Stimulated activated naive B cell treated with anti-CD40 and anti-IgM and Interleukin-4, amounts not matched to agents 10 μg/mL and 1 μg/mL and 100 μg/mL, for 72 hours (primary cell): ENCODE measurements around the gene ERMN.
"Not testable (repeated sequence)": the region's sequence is repeated elsewhere in the genome, so short reads cannot be mapped to it uniquely, and the experiment has no call there.

ENCODE experiments used
- ATAC-seq, 2 donors: fragments of 150-1000 bp; cut with Tn5 transposase; replicated peaks; 2 replicates each; pipeline ENCODE4 v1.10.0; 2021; ENCODE audit warnings: moderate library complexity in 1 of 2
- DNase-seq: peaks from one replicate; pipeline ENCODE4 v3.0.0; 2021
- H3K27ac Mint-ChIP-seq: one replicate; pipeline ENCODE4 v1.8.0; 2022; ENCODE audit warnings: mild to moderate bottlenecking, mixed read lengths
- H3K27me3 Mint-ChIP-seq, 2 donors: one replicate each; pipeline ENCODE4 v1.8.0; 2022; ENCODE audit warnings: mixed read lengths in 2 of 2
- H3K36me3 Mint-ChIP-seq, 2 donors: one replicate each; pipeline ENCODE4 v1.8.0; 2022; ENCODE audit warnings: mixed read lengths in 2 of 2, mild to moderate bottlenecking in 1 of 2
- H3K4me1 Mint-ChIP-seq, 2 donors: one replicate each; pipeline ENCODE4 v1.8.0; 2022; ENCODE audit warnings: mixed read lengths in 2 of 2, mild to moderate bottlenecking in 1 of 2
- H3K4me3 Mint-ChIP-seq, 2 donors: one replicate each; pipeline ENCODE4 v1.8.0; 2022; ENCODE audit warnings: mild to moderate bottlenecking in 2 of 2, mixed read lengths in 2 of 2, moderate library complexity in 1 of 2
- H3K9me3 Mint-ChIP-seq, 2 donors: one replicate each; pipeline ENCODE4 v1.8.0; 2022; ENCODE audit warnings: mixed read lengths in 2 of 2, mild to moderate bottlenecking in 1 of 2

Gene ERMN

DNA sequence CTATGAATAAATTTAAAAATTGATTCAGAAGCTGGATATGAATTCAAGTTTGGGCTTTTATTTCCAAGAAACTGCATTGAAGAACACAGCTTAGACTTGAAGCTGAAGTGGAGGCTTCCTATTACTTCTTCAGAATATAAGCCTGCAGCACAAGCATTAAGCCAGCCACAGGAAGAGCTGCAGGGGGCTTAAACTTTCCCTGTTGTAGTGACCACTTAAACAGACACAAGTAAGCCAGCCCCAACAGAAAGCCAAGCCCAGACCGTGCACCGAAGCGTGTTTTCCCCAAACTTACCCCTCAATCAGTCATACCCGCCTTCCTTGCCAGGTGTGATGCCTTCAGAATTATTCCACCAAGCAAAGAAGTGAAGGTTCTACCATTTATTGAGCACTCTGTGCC, 28.7 kb downstream of the ERMN start:
- no peak overlapping the region for H3K27ac Mint-ChIP-seq
- peaks cover 4 to 12% of the 10 kb centered on the region in 2 donors for H3K27me3 Mint-ChIP-seq

DNA sequence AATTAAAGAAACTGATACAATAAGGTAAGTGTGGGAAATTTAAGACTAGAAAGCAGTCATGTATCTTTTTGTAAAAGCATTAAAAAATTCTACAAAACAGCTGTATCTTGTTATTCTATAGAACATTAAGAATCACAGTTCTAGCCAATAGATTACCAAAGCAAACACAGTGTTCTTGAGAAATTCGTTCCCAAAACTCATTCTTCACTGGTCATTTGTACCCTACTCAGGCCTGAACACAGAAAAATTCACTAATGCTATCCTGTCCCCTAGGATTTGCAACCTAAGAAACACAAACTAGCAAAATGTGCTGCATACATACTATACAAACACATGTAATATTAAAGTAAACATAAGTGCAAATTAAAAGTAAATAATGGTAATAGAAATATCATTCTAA, 29.1 kb downstream of the ERMN start:
- Mint-ChIP-seq H3K36me3 (no peaks in the 10 kb centered on the region), H3K9me3 (no peaks in the 10 kb centered on the region), H3K27ac (no peak overlapping the region), H3K4me3 (no peak overlapping the region), H3K4me1 (no peaks in the 10 kb centered on the region), H3K27me3 (peaks cover 4 to 12% of the 10 kb centered on the region in 2 donors)
- no peak for DNase-seq
- no peak for ATAC-seq

More for the DNA sequence above, 28.7 kb downstream of the ERMN start:
- Mint-ChIP-seq H3K9me3 (no peaks in the 10 kb centered on the region), H3K4me1 (no peaks in the 10 kb centered on the region), H3K4me3 (no peak overlapping the region), H3K36me3 (no peaks in the 10 kb centered on the region)
- ATAC-seq = no peak
- DNase-seq = no peak

DNA sequence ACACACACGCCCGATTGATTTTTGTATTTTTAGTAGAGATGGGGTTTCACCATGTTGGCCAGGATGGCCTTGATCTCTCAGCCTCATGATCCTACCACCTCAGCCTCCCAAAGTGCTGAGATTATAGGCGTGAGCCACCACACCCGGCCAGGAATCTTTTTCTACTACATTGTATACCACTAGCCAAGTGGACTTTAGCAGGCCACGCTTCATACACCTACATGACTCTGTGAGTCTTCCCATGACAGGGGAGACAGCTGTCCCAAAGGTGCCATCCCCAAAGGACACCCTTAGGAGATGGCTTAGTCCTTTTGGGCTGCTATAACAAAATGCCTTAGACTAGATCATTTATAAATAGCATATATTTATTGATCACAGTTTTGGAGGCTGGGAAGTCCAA, 32.8 kb downstream of the ERMN start:
- Mint-ChIP-seq H3K4me3 (no peak overlapping the region), H3K36me3 (no peaks in the 10 kb centered on the region), H3K4me1 (no peaks in the 10 kb centered on the region), H3K27me3 (peaks cover 4 to 6% of the 10 kb centered on the region in 2 donors), H3K27ac (no peak overlapping the region), H3K9me3 (no peaks in the 10 kb centered on the region)
- DNase-seq (no peak), ATAC-seq (no peak)

DNA sequence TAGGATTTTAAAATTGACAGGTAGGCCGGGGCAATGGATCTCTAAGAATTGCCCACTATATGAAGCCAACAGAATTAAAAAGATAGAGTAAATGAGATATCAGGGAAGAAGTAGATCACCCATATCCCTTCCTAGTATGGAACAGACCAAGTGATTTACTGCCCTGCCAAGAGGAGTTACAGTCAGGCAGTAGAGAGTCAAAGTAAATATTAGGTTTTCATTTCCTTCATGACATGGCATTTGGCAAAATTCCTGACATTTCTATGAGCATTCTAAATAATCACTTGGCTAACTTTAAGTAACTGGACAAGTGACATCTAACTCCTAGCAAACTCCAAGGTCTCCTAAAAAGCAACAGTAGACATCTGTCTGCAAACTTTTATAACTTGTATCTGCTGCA, 34.6 kb downstream of the ERMN start:
- Mint-ChIP-seq H3K9me3 (no peaks in the 10 kb centered on the region), H3K27ac (no peak overlapping the region), H3K36me3 (no peaks in the 10 kb centered on the region), H3K4me1 (no peaks in the 10 kb centered on the region), H3K27me3 (peaks cover 0 to 5% of the 10 kb centered on the region in 2 donors), H3K4me3 (no peak overlapping the region)
- no peak for DNase-seq
- no peak for ATAC-seq

DNA sequence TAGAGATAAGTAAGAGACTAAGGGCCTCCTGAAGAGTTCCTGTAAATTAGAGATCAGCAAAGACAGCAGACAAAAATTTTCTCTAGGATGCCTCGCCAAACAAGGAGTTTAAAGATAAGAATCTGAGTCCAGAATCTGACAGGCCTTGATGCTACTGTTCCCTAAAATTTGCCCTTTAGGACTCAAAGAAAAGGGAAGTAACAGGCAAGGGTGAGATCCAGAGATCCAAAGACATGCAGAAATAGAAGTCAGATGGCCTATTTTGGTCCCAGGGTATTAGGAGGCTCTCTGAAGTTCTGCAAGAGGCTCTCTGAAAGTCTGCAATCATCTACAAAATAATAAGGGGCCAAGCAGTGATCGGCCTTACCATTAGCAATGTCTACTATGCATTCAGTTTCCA, 35.1 kb downstream of the ERMN start:
- Mint-ChIP-seq H3K4me1 (no peaks in the 10 kb centered on the region), H3K4me3 (no peak overlapping the region), H3K36me3 (no peaks in the 10 kb centered on the region), H3K9me3 (no peaks in the 10 kb centered on the region), H3K27ac (no peak overlapping the region), H3K27me3 (peaks cover 0 to 5% of the 10 kb centered on the region in 2 donors)
- DNase-seq (no peak), ATAC-seq (no peak)

DNA sequence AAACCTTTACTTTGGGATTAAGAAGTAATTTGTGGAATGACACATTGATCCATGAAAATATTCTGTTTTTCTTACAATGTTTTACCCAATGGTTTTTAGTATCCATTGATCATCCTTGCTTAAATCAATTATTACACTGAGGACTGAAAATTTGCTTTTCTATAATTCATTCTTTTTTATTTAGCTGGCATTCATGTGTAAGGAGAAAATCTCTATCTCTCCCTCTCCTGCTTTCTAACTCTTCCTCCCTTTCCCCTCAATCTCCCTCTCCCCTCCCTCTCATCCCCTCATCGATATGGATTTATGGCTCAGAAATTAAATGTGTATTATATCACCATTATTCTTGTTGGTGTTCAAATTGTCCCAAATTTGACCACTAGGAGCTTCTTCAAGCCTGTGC, 38.5 kb downstream of the ERMN start:
- no peak overlapping the region for H3K4me3 Mint-ChIP-seq
- ATAC-seq (no peak), DNase-seq (no peak)
- H3K36me3 Mint-ChIP-seq = no peaks in the 10 kb centered on the region
- H3K27me3 Mint-ChIP-seq = peaks cover 0 to 5% of the 10 kb centered on the region in 2 donors
- H3K4me1 Mint-ChIP-seq = no peaks in the 10 kb centered on the region
- H3K27ac Mint-ChIP-seq = no peak overlapping the region
- H3K9me3 Mint-ChIP-seq = no peaks in the 10 kb centered on the region

DNA sequence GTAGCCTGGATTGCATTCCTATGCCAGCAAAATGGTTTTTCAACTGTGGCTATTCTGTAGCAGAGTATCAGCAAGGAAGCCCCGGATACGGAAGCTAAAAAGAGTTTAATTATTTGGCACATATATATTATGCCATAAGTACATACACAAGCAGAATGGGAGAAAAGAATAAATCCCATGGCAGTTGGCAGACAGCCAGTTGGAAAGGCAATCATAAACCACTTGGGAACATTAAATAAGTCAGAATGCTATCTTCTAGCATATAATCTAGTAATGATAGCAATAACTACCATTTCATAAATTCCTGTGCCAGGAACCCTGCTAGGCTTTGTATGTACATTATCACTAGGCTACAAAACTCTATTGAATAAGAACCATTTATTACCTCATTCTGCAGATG, 42.2 kb downstream of the ERMN start:
- ATAC-seq = no peak
- peaks cover 14 to 21% of the 10 kb centered on the region in 2 donors for H3K27me3 Mint-ChIP-seq

DNA sequence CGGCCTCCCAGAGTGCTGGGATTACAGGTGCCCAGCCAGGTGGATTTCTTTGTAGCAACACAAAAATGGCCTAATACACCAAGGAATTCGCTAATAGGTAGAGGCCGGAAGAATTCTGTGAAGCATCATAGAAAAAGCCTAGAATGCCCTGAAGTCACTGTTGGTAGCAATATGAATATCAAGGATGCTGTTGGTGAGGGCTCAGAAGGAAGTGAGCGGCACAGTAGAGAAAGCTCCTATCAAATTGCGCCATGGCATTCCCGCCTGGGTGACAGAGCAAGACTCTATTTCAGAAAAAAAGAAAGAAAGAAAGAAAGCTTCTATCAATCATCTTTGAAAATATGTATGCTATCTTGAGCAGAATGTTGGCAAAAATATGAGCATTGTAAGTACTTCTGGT, 44.3 kb downstream of the ERMN start:
- no peak overlapping the region for H3K27ac Mint-ChIP-seq
- H3K4me3 Mint-ChIP-seq = no peak overlapping the region
- DNase-seq (no peak), ATAC-seq (no peak)
- H3K9me3 Mint-ChIP-seq = peaks cover 0 to 5% of the 10 kb centered on the region in 2 donors
- no peaks in the 10 kb centered on the region for H3K4me1 Mint-ChIP-seq
- no peaks in the 10 kb centered on the region for H3K36me3 Mint-ChIP-seq
- peaks cover 14 to 24% of the 10 kb centered on the region in 2 donors for H3K27me3 Mint-ChIP-seq

More for the DNA sequence above, 42.2 kb downstream of the ERMN start:
- no peak for DNase-seq
- H3K27ac Mint-ChIP-seq = no peak overlapping the region
- H3K4me1 Mint-ChIP-seq = no peaks in the 10 kb centered on the region
- H3K4me3 Mint-ChIP-seq = no peak overlapping the region
- no peaks in the 10 kb centered on the region for H3K36me3 Mint-ChIP-seq
- H3K9me3 Mint-ChIP-seq = peaks cover 0 to 5% of the 10 kb centered on the region in 2 donors

DNA sequence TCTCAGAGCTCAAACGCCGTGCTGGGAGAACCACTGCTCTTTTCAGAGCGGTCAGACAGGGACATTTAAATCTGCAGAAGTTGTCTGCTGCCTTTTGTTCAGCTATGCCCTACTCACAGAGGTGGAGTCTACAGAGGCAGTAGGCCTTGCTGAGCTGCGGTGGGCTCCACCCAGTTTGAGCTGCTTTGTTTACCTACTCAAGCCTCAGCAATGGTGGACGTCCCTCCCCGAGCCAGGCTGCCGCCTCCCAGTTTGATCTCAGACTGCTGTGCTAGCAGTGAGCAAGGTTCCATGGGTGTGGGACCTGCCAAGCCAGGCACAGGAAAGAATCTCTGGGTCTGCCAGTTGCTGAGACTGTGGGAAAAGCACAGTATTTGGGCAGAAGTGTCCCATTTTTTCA, 46.3 kb downstream of the ERMN start:
- H3K9me3 Mint-ChIP-seq, H3K27ac Mint-ChIP-seq, ATAC-seq, DNase-seq, H3K4me3 Mint-ChIP-seq, H3K4me1 Mint-ChIP-seq, H3K36me3 Mint-ChIP-seq: not testable (repeated sequence)
- H3K27me3 Mint-ChIP-seq = peaks cover 14 to 26% of the 10 kb centered on the region in 2 donors

DNA sequence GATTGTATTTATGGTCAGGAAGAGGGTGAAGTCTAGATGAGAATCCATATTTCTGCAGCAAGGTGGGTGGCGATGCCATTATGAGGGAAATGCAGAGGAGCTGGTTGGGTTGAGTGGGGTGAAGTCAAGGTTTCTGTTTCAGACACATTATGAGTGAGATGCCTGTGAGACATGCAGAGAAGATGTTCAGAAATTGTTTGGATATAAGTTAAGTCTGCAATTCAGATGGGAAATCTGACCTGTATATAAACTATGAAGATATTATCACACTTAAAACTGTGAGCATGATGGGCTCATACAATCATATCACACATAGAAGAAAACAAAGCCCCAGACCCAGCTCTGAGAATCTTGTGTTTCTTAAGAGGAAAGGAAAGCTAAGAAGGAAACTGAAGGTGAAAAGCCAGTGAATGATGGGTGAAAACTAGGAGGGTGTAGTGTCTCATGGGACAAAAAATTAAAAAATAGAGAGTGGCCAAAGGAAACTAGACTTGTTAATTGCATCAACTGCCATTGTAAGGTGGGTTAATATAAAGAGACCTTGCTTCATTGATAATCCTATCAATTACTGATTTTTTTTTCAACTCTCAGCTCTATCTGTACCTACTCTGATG, 53.9 kb downstream of the ERMN start:
- Mint-ChIP-seq H3K27me3 (peaks cover 0 to 7% of the 10 kb centered on the region in 2 donors), H3K27ac (no peak overlapping the region), H3K9me3 (peaks cover 2 to 3% of the 10 kb centered on the region in 2 donors), H3K4me3 (no peak overlapping the region), H3K36me3 (no peaks in the 10 kb centered on the region), H3K4me1 (peaks cover 4 to 8% of the 10 kb centered on the region in 2 donors)
- no peak for ATAC-seq
- no peak for DNase-seq

DNA sequence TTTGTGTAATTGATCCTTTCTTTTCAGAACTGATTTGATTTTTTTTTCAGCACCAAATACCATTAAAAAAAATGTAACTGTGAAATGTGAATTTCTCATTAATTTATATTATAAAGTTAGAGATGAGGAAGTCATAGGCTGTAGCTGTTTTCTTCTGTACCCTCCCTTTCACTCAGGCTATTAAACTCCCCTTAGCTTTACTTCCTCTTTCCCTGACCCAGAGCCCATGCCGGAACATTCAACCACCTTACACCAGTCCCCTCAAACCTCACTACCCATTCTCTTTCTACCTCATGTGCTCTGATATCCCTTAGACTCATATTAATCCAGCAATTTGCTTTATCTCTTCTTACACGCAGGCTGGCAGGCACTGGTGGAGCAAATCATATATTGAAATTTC, 55.7 kb downstream of the ERMN start:
- no peaks in the 10 kb centered on the region for H3K36me3 Mint-ChIP-seq
- peaks cover 0 to 7% of the 10 kb centered on the region in 2 donors for H3K27me3 Mint-ChIP-seq
- no peak overlapping the region for H3K4me3 Mint-ChIP-seq
- H3K4me1 Mint-ChIP-seq = peaks cover 4 to 8% of the 10 kb centered on the region in 2 donors
- ATAC-seq (peak; percentile 91 to 93), DNase-seq (no peak)
- H3K27ac Mint-ChIP-seq = no peak overlapping the region
- peaks cover 2 to 3% of the 10 kb centered on the region in 2 donors for H3K9me3 Mint-ChIP-seq

DNA sequence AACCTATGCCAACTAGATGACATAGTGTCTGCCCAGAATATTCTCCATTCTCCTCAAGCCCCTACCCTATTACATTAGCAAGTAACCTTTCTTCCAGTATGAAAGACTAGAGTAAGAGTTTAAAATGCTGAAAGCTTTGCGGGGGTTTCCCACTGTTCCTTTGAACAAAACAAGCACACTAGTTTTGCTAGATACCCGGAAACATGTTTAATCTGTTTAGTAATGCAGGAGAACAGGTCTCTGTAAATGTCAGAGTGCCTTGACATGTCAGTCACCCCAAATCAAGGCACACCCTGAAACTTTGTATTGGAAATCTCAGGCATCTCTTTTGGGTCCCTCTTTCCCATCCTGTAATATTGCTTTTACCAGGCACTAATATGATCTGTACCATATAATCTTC, 56.6 kb downstream of the ERMN start:
- ATAC-seq (no peak), DNase-seq (no peak)
- Mint-ChIP-seq H3K27ac (no peak overlapping the region), H3K36me3 (no peaks in the 10 kb centered on the region), H3K4me1 (peaks cover 4 to 8% of the 10 kb centered on the region in 2 donors), H3K4me3 (no peak overlapping the region), H3K27me3 (peaks cover 0 to 9% of the 10 kb centered on the region in 2 donors), H3K9me3 (no peaks in the 10 kb centered on the region)
